Thymus (tissue), 11 donors: ENCODE data around the gene ADAMTS17. TPM values are rescaled to one million over a fixed set of nuclear protein-coding genes. Genes with fewer than 3 reads are reported as not detected.
A peak's percentile ranks its signal among the peaks of the same experiment; 100 is the strongest.

Source experiments
- DNase-seq, 9 donors: peaks; one replicate each; pipeline ENCODE4 v3.0.0-alpha.2; 2013; ENCODE audit warnings: low spot score in 9 of 9, low read depth in 6 of 9, missing footprints in 1 of 9
- H3K27ac ChIP-seq, 2 donors: one replicate each; pipeline ENCODE4 v1.5.1; 2013; ENCODE audit warnings: control low read depth in 1 of 2, low read depth in 1 of 2, low read length in 1 of 2, mild to moderate bottlenecking in 1 of 2, moderate library complexity in 1 of 2
- H3K27me3 ChIP-seq, 2 donors: one replicate each; pipeline ENCODE4 v1.5.1; 2013; ENCODE audit warnings: low read length in 1 of 2; ENCODE audit not compliant: control insufficient read depth in 2 of 2, insufficient read depth in 1 of 2
- H3K36me3 ChIP-seq, 2 donors: one replicate each; pipeline ENCODE4 v1.5.1; 2013; ENCODE audit warnings: low read length in 1 of 2, mild to moderate bottlenecking in 1 of 2, moderate library complexity in 1 of 2; ENCODE audit not compliant: control insufficient read depth in 2 of 2, insufficient read depth in 2 of 2
- H3K4me1 ChIP-seq, 2 donors: one replicate each; pipeline ENCODE4 v1.5.1; 2013; ENCODE audit warnings: low read length in 2 of 2; ENCODE audit not compliant: control insufficient read depth in 2 of 2, insufficient read depth in 2 of 2
- H3K4me3 ChIP-seq, 2 donors: one replicate each; pipeline ENCODE4 v1.5.1; 2013; ENCODE audit warnings: low read length in 2 of 2, control low read depth in 1 of 2, mild to moderate bottlenecking in 1 of 2
- H3K9me3 ChIP-seq, 2 donors: one replicate each; pipeline ENCODE4 v1.5.1; 2013; ENCODE audit warnings: low read length in 1 of 2, mild to moderate bottlenecking in 1 of 2; ENCODE audit not compliant: control insufficient read depth in 2 of 2, insufficient read depth in 1 of 2
- WGBS: extraction: QIAGEN DNeasy Blood & Tissue Kit; methylation state at CpG from one replicate; pipeline ENCODE4 v1.1.7; 2013; 5-methylcytosine and 5-hydroxymethylcytosine counted together
- polyA plus RNA-seq: library from polyadenylated mRNA; stranded (reverse); fragments of 200-250 nt; gene quantifications from one replicate; pipeline ENCODE4 v1.2.3, GENCODE V29; 2013
- total RNA-seq: library from RNA; stranded (reverse); fragments of 120-200 nt; gene quantifications from one replicate; pipeline ENCODE4 v1.2.4, GENCODE V29; 2013
- donor health status: healthy.

The ADAMTS17 gene
- total and polyA plus RNA-seq, 2 donors = 5.6 to 10.4 TPM

DNA sequence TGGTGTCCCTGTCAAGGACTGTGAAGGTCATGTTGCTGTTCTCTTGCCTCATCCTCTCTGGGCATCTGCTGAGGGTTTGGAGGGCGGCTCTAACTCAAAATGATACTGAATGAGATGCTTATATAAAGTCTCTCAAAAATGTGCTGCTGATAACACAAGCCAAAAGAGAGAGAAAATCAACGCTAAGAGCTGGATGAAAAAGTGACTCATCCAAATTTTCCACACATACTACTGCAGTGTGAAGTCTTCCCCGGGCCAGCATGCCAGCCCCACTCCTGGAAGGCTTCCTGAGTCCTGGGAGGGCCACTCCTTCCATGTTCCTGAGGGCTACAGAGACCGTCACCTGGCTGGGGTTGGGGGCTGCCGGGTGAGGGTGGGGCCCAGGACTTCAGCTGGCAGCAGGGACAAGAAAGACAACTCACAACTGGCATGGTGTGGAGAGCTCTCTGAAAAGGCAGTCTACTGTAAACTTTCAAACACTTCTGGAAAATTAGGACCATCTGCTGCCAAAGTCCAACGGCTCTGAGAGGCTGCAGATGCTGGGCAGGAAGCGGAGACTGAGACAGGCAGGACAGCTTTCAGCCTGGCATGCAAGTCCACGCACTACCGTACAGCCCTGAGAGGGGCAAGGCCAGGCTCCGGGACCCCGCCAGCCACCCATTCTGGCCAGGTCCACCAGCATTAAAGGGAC is 200.3 kb downstream of the ADAMTS17 start:
- no peak overlapping the region for H3K4me3 ChIP-seq
- DNase-seq = no peak
- no peaks in the 10 kb centered on the region for H3K4me1 ChIP-seq
- WGBS = 90% methylated on average over 11 of the region's 11 CpGs
- H3K27me3 ChIP-seq = no peaks in the 10 kb centered on the region
- no peaks in the 10 kb centered on the region for H3K9me3 ChIP-seq
- no peak overlapping the region for H3K27ac ChIP-seq
- peaks cover 0 to 3% of the 10 kb centered on the region in 2 donors for H3K36me3 ChIP-seq

DNA sequence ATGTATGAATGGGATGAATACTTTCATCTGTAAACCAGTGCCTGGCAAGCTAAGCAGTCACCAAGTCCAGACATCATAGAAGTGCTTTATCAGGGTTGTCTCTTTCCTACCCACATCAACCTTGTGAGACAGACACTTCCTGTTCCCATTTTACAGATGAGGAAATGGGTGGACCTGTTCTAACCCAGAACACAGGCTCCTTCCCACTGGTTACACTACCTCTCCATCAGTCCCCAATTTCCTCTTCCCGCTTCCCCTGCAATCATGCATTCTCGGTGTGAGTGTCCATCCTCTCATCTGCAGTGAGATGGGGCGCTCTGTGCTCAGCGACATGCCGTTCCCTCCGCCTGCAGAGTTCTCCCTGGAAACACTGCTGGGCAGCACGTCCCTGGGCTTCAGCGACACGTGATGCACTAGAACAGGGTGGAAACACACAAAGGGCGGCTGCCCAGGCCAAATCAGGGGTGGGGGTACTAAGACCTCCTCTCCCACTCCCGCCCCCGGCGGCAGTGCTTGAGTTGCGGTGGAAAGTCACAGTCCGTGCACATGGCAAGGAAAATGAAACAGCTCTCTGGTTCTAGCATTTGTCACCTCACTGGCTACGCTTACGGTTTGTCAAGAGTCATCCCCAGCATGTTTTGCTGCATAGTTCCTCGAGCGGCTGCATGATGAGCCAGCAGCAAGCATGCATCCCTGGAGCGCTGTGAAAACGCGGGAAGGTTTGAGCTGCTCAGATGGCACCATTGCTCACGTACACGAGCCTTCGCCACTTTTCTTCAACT is 201.1 kb downstream of the ADAMTS17 start:
- Histone ChIP-seq H3K4me1 (no peaks in the 10 kb centered on the region), H3K27ac (no peak overlapping the region), H3K9me3 (no peaks in the 10 kb centered on the region), H3K36me3 (peaks cover 0 to 3% of the 10 kb centered on the region in 2 donors), H3K27me3 (no peaks in the 10 kb centered on the region), H3K4me3 (no peak overlapping the region)
- WGBS = 84% methylated on average over 25 of the region's 25 CpGs
- DNase-seq = no peak

DNA sequence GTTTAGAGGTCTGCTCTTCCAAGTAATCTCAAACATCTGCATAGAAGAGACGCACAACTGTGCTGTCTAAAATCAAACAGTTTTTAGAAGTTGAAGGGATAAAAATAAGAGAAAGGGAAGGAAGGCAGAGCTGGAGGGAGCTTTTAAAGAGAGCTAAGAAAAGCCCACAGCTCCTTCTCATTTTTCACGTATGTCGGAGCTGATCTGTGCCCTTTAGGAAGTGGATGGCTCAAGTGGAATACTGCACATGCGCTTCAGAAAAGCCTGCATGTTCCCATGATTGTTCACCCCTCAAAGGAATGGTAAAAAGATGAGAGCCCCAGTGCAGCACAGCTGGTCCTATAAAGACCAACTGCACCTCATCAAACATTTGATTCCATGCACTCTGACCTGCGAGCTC is 207.2 kb downstream of the ADAMTS17 start:
- Histone ChIP-seq H3K27me3 (no peaks in the 10 kb centered on the region), H3K4me3 (no peak overlapping the region), H3K4me1 (no peaks in the 10 kb centered on the region), H3K9me3 (no peaks in the 10 kb centered on the region), H3K27ac (no peak overlapping the region), H3K36me3 (peaks cover 0 to 4% of the 10 kb centered on the region in 2 donors)
- DNase-seq = no peak
- 56% methylated on average over 5 of the region's 5 CpGs for WGBS

DNA sequence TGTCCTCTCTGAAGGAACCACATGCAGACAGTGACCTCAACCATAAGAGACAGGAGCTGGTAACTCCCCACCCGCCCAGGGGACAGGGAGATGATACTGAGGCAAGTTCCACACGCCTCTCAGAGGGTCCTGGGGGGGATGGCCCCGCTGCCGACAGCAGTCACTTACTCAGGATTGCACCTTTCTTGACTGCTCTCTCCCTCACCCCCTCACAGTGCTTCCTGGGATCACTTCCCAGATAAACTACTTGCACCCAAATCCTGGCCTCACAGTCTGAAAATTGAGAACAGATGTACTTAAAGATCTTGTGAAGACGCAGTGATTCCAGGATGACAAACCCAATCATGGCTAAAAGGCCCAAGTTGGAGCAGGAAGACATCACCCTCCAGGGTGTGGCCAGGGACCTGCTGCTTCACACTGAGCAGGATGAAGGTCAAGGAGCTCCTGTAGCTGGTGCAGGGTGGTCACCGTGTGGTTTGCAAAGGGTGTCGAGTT is 207.6 kb downstream of the ADAMTS17 start:
- Histone ChIP-seq H3K4me3 (no peak overlapping the region), H3K27ac (no peak overlapping the region), H3K27me3 (no peaks in the 10 kb centered on the region), H3K36me3 (peaks cover 0 to 6% of the 10 kb centered on the region in 2 donors), H3K4me1 (no peaks in the 10 kb centered on the region), H3K9me3 (no peaks in the 10 kb centered on the region)
- WGBS = 87% methylated on average over 7 of the region's 7 CpGs
- no peak for DNase-seq

DNA sequence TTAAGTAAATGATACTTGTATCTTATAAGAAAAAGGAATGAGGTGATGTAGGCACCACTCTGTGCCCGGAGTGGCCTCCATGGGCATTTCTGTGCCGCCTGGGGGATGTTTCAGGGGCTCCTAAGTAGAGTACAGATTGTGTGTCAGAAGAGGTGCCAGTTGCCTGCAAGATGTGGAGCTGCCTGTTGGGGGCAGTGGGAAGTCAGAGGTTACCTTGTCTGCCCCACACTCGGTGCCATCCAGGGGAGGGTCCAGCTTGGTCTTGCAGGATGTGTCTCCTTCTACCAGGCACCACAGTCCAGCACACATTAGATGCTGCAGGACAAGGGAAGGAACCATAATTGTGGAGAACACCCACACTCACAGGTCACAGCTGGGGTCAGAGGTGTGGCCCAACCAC is 208.8 kb downstream of the ADAMTS17 start:
- peaks cover 0 to 8% of the 10 kb centered on the region in 2 donors for H3K36me3 ChIP-seq
- no peaks in the 10 kb centered on the region for H3K27me3 ChIP-seq
- no peak for DNase-seq
- no peaks in the 10 kb centered on the region for H3K4me1 ChIP-seq
- H3K4me3 ChIP-seq = no peak overlapping the region
- H3K9me3 ChIP-seq = no peaks in the 10 kb centered on the region
- no peak overlapping the region for H3K27ac ChIP-seq
- WGBS = 82% methylated on average over 3 of the region's 3 CpGs

DNA sequence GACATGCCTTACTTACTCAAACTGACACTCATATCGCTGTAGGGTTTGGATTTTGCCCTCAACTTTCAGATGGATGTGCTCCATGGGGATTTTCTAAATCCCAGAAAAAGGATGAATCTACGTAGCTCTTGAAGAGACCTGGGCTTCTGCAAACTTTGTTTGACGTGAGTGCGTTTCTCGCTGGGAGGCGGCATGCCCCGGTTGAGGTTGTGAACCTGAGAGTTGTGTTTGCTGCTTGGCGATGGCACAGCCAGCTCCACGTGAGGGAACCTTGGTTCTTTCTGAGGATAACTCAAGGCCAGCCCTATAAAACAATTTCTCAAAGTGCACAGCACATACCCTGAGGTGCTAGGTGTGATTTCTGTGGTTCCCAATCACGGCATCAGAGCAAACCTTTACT is 209.5 kb downstream of the ADAMTS17 start:
- no peaks in the 10 kb centered on the region for H3K27me3 ChIP-seq
- no peak overlapping the region for H3K27ac ChIP-seq
- DNase-seq = no peak
- no peaks in the 10 kb centered on the region for H3K4me1 ChIP-seq
- 93% methylated on average over 10 of the region's 10 CpGs for WGBS
- H3K4me3 ChIP-seq = no peak overlapping the region
- peaks cover 0 to 8% of the 10 kb centered on the region in 2 donors for H3K36me3 ChIP-seq
- no peaks in the 10 kb centered on the region for H3K9me3 ChIP-seq

DNA sequence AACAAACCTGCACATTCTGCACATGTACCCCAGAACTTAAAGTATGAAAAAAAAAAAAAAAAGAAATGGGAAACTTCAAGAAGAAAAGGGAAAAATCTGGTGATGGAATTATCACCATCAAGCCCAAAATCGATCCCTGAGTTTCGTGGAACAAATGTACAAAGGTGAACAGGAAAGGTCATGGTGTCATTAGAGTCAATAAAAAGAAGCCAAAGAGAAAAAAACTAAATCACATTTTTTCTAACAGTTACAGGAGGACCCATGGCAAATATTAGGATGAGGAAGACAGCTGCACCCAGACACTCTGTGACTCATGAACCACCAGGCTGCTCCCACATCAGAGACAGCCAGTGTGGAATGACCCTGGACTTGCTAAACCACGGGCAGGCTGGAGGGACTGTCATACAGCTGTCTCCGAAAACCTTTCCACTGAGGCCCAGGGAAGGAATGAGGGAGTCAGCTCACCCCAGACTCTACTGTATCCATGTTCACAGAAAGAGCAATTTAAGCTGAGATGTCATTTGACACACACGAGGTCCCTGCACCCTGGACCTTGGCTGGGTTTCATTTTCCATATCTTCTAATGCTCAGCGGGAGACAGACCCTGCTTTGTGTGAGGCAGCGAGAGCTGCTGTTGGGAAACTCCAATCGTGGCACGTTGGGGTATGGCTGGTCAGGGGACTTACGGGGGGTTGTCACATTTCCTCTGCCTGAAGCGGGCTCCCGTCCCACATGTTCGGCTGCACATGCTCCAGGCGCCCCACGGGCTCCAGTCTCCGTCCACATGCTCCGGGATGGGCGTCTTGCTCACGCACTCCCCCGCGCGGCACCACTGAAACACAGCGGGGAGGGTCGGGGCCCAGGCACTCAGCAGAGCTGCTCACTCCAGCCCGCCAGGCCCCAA is 210.2 kb downstream of the ADAMTS17 start:
- Histone ChIP-seq H3K27ac (no peak overlapping the region), H3K9me3 (no peaks in the 10 kb centered on the region), H3K36me3 (peaks cover 0 to 8% of the 10 kb centered on the region in 2 donors), H3K4me3 (no peak overlapping the region), H3K27me3 (no peaks in the 10 kb centered on the region), H3K4me1 (no peaks in the 10 kb centered on the region)
- WGBS = 67% methylated on average over 25 of the region's 25 CpGs
- DNase-seq = peak in 2 of 9 donors; percentile 7 to 10

DNA sequence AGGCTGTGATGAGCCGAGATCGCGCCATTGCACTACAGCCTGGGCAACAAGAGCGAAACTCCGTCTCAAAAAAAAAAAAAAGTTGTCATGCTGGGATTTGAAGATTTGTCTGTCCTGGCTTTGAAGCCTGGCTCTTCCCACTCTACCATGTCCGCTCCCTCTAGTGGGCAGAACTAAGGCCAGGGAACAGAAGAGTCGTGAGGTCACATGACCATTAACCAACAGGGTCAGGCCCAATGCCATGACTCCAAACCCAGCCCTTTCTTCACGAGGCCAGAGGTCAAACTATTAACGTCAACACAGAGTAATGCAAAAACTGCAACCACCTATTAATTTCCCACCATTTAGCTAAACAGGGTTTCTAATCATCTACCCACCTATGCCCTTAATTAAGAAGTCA is 212.1 kb downstream of the ADAMTS17 start:
- Histone ChIP-seq H3K4me3 (no peak overlapping the region), H3K9me3 (no peaks in the 10 kb centered on the region), H3K36me3 (peaks cover 0 to 11% of the 10 kb centered on the region in 2 donors), H3K4me1 (no peaks in the 10 kb centered on the region), H3K27me3 (no peaks in the 10 kb centered on the region), H3K27ac (no peak overlapping the region)
- 94% methylated on average over 9 of the region's 9 CpGs for WGBS
- DNase-seq = no peak
